SU-DHL-6 (cell line): ENCODE data around the gene NTSR1.

ENCODE experiments used
- H2AFZ ChIP-seq: fragments of 200-600 bp; sonication (generic); 2 replicates; pipeline ENCODE4 v1.6.1; 2014; ENCODE audit warnings: low read depth, mild to moderate bottlenecking, moderate library complexity, mixed read lengths, antibody characterized with exemption, low read length; ENCODE audit not compliant: severe bottlenecking
- H3F3A ChIP-seq: fragments of 200-600 bp; shearing (Covaris generic); 2 replicates; pipeline ENCODE4 v1.6.0; 2016; ENCODE audit warnings: antibody characterized with exemption, mild to moderate bottlenecking; ENCODE audit not compliant: insufficient read depth
- H3K27ac ChIP-seq: fragments of 200-600 bp; sonication (generic); 2 replicates; pipeline ENCODE4 v1.5.1; 2016; ENCODE audit warnings: low read depth, mild to moderate bottlenecking, low read length, moderate library complexity, mixed read lengths
- H3K27me3 ChIP-seq: fragments of 200-600 bp; sonication (generic), shearing (Covaris generic); 2 replicates; pipeline ENCODE4 v1.6.0; 2014; ENCODE audit warnings: mild to moderate bottlenecking, low read length
- H3K36me3 ChIP-seq: fragments of 200-600 bp; sonication (generic); 2 replicates; pipeline ENCODE4 v1.6.1; 2014; ENCODE audit warnings: mild to moderate bottlenecking, low read length, mixed read lengths
- H3K4me2 ChIP-seq: fragments of 300-600, 200-600 bp; shearing (Covaris generic), sonication (generic); 2 replicates; pipeline ENCODE4 v1.6.0; 2014; ENCODE audit warnings: low read length, low read depth, mild to moderate bottlenecking; ENCODE audit not compliant: poor library complexity, severe bottlenecking
- H3K4me3 ChIP-seq: fragments of 200-600 bp; sonication (generic); 2 replicates; pipeline ENCODE4 v1.5.1; 2014; ENCODE audit warnings: antibody characterized with exemption, low read length, mild to moderate bottlenecking, mixed read lengths; ENCODE audit not compliant: insufficient read depth, poor library complexity, severe bottlenecking
- H3K79me2 ChIP-seq: fragments of 200-600 bp; sonication (generic); 2 replicates; pipeline ENCODE4 v1.6.1; 2014; ENCODE audit warnings: mild to moderate bottlenecking, low read length, moderate library complexity; ENCODE audit not compliant: insufficient read depth
- H3K9ac ChIP-seq: fragments of 200-600 bp; sonication (generic); 2 replicates; pipeline ENCODE4 v1.7.0; 2014; ENCODE audit warnings: mild to moderate bottlenecking, low read length
- H3K9me2 ChIP-seq: fragments of 200-600 bp; sonication (generic); replicated peaks from 2 replicates; pipeline ENCODE4 v1.6.1; 2014; ENCODE audit warnings: low read length; ENCODE audit not compliant: insufficient read depth
- H3K9me3 ChIP-seq: fragments of 200-600 bp; sonication (generic); 2 replicates; pipeline ENCODE4 v1.6.1; 2014; ENCODE audit warnings: low read length, mixed read lengths; ENCODE audit not compliant: insufficient read depth
- H4K20me1 ChIP-seq: fragments of 200-600 bp; sonication (generic); 2 replicates; pipeline ENCODE4 v1.6.1; 2014; ENCODE audit warnings: low read depth, mild to moderate bottlenecking, antibody characterized with exemption, low read length, moderate library complexity, mixed read lengths
- CTCF ChIP-seq: fragments of 200-600 bp; sonication (generic); IDR thresholded peaks from one replicate; pipeline ENCODE4 v1.5.1; 2017; ENCODE audit warnings: antibody characterized with exemption, mild to moderate bottlenecking, low read length, moderate library complexity; ENCODE audit not compliant: insufficient read depth, poor library complexity, severe bottlenecking
- EZH2phosphoT487 ChIP-seq: fragments of 200-600 bp; sonication (generic), shearing (Covaris generic); conservative IDR thresholded peaks from 2 replicates; pipeline ENCODE4 v1.6.1; 2018; ENCODE audit warnings: mild to moderate bottlenecking, antibody characterized with exemption, low read length, moderate library complexity, mixed read lengths

NTSR1 gene

DNA sequence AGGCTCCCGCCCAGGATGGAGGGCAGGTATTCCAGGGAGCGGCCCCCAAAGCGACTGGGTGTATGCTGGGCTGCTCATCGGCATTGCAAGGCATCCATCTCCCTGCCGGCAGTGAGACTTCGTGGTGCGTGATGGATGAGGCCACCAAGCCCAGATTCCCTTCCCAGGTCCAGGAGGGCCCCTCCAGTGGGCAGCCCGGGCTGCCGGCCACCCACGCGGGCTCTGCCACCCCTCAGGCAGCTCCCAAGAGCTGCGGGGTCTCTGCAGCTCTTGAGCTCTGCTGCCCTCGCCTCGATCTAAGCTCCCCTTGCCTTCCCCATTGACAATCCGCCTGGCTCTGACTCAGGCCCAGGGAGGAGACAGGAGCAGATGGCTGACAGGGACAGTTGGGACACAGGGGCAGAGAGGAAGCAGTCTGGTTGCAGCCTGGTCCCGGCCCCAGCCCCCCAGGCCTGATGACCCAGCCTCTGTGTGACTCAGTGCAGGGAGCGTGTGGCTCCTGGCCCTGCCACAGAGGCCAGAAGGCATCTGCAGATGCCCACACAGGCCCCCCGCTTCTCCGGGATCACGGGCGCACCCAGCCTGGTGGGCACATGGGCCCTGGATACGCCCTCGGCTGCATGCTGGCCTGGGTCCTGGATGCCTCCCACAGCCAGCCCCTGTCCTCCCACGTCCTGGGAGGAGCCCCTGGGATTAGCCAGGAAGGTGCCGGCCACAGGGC, 33.3 kb upstream of the NTSR1 start:
- no peak overlapping the region for H3K27ac ChIP-seq
- H3K27me3 ChIP-seq, result no peaks in the 10 kb centered on the region
- no peak overlapping the region for H3K4me3 ChIP-seq
- H3K9ac ChIP-seq, result no peak overlapping the region
- H4K20me1 ChIP-seq, result no peaks in the 10 kb centered on the region
- TF ChIP-seq CTCF (no peak), EZH2phosphoT487 (no peak)
- no peak overlapping the region for H2AFZ ChIP-seq
- no peaks in the 10 kb centered on the region for H3K36me3 ChIP-seq
- no peaks in the 10 kb centered on the region for H3K9me2 ChIP-seq
- no peaks in the 10 kb centered on the region for H3F3A ChIP-seq
- H3K9me3 ChIP-seq, result no peaks in the 10 kb centered on the region
- no peaks in the 10 kb centered on the region for H3K79me2 ChIP-seq
- no peak overlapping the region for H3K4me2 ChIP-seq

GRCh38 chr20:62675877-62676260, 32.8 kb upstream of the NTSR1 start:
- H4K20me1 ChIP-seq, result no peaks in the 10 kb centered on the region
- TF ChIP-seq CTCF (no peak), EZH2phosphoT487 (no peak)
- H3K9me2 ChIP-seq, result no peaks in the 10 kb centered on the region
- no peak overlapping the region for H3K9ac ChIP-seq
- no peak overlapping the region for H3K4me3 ChIP-seq
- H2AFZ ChIP-seq, result no peak overlapping the region
- H3K27ac ChIP-seq, result no peak overlapping the region
- no peaks in the 10 kb centered on the region for H3K36me3 ChIP-seq
- no peaks in the 10 kb centered on the region for H3K9me3 ChIP-seq
- H3K4me2 ChIP-seq, result no peak overlapping the region
- no peaks in the 10 kb centered on the region for H3F3A ChIP-seq
- no peaks in the 10 kb centered on the region for H3K27me3 ChIP-seq
- no peaks in the 10 kb centered on the region for H3K79me2 ChIP-seq

DNA sequence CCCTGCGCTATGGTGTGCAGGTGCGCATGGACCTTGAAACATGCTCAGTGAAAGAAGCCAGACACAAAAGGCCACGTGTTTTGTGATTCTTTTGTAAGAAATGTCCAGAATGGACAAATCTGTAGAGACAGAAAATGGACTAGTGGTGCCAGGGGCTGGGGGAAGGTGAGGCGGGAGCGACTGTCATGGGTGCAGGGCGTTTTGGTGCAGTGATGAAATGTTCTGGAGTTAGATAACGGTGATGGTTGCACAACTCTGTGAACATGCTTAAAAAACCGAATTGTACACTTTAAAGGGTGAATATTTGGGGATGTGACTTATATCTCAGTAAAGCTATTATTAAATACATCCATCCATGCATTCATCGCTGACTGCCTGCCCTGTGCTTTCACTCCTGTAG, 31.7 kb upstream of the NTSR1 start:
- H3K36me3 ChIP-seq, result no peaks in the 10 kb centered on the region
- H4K20me1 ChIP-seq, result no peaks in the 10 kb centered on the region
- H2AFZ ChIP-seq, result no peak overlapping the region
- H3K9ac ChIP-seq, result no peak overlapping the region
- TF ChIP-seq CTCF (no peak), EZH2phosphoT487 (no peak)
- H3K79me2 ChIP-seq, result no peaks in the 10 kb centered on the region
- no peaks in the 10 kb centered on the region for H3K9me3 ChIP-seq
- no peak overlapping the region for H3K27ac ChIP-seq
- no peaks in the 10 kb centered on the region for H3F3A ChIP-seq
- H3K27me3 ChIP-seq, result no peaks in the 10 kb centered on the region
- H3K4me3 ChIP-seq, result no peak overlapping the region
- no peak overlapping the region for H3K4me2 ChIP-seq
- no peaks in the 10 kb centered on the region for H3K9me2 ChIP-seq
